SK-N-SH treated with all-trans-retinoic acid at 6 μM for 48 hours (cell line): ENCODE results near the gene KCTD1.

Source experiments
- OSR1 ChIP-seq: fragments of 250-450 bp; sonication (Bioruptor Pico); IDR thresholded peaks from 2 replicates; pipeline ENCODE4 v1.8.0; 2022; ENCODE audit warnings: moderate library complexity, mild to moderate bottlenecking, inconsistent platforms
- ZFP3 ChIP-seq: fragments of 250-450 bp; sonication (Bioruptor Pico); IDR thresholded peaks from 2 replicates; pipeline ENCODE4 v1.5.0; 2020; ENCODE audit warnings: mild to moderate bottlenecking, moderate library complexity
- ZFP30 ChIP-seq: fragments of 450-650 bp; formaldehyde crosslinking; IDR thresholded peaks from 2 replicates; pipeline ENCODE4 v1.5.0; 2022; ENCODE audit warnings: mild to moderate bottlenecking, moderate library complexity
- ZNF565 ChIP-seq: fragments of 450-650 bp; formaldehyde crosslinking; conservative IDR thresholded peaks from 2 replicates; pipeline ENCODE4 v1.5.0; 2020; ENCODE audit warnings: low read depth, mild to moderate bottlenecking, moderate library complexity
- TF ChIP-seq, protein P1 (sequence below): fragments of 250-450 bp; sonication (Bioruptor Pico); IDR thresholded peaks from 2 replicates; pipeline ENCODE4 v1.8.0; 2021; ENCODE audit warnings: low read depth, mild to moderate bottlenecking, moderate library complexity, borderline replicate concordance
- TF ChIP-seq, protein P2 (sequence below): fragments of 250-450 bp; sonication (Bioruptor Pico); IDR thresholded peaks from 2 replicates; pipeline ENCODE4 v1.5.1; 2021; ENCODE audit warnings: mild to moderate bottlenecking, moderate library complexity

DNA sequence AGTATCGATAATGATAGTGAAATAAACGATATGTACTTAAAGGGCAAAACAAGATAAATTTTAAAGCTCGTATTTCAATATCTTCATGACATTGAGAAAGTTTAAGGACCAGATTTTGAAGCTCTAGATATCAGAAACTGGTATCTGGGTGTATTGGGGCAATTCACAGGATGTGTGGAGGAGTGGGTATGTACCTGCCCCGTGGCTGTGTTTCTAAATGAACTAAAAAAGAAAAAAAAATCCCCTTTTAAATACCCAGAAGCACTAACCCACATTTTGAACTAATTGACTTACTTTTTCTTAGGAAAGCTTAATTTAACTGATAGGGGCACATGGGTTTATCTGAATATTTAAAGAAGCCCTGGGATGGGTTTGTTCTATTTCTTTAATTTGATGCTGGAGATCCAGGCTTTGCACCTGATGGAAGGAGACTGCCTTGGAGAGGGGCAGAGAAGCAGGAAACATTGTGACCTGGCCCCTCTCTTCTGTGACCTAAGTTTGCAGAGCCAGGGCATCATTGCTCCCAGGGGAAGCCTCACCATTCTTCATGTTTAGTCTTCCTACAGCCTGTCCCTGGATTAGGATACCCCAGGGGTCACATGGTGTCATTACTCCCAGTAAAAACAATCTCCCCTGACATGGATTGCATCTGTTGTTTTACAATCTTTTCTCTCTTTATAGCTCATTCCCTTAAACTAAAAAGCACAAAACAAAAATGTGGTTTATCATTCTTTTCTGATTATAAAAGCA, 7.6 kb upstream of the KCTD1 start:
- TF ChIP-seq, protein P1, sequence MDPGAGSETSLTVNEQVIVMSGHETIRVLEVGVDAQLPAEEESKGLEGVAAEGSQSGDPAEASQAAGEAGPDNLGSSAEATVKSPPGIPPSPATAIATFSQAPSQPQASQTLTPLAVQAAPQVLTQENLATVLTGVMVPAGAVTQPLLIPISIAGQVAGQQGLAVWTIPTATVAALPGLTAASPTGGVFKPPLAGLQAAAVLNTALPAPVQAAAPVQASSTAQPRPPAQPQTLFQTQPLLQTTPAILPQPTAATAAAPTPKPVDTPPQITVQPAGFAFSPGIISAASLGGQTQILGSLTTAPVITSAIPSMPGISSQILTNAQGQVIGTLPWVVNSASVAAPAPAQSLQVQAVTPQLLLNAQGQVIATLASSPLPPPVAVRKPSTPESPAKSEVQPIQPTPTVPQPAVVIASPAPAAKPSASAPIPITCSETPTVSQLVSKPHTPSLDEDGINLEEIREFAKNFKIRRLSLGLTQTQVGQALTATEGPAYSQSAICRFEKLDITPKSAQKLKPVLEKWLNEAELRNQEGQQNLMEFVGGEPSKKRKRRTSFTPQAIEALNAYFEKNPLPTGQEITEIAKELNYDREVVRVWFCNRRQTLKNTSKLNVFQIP (CRISPR knock-in tag): no peak
- TF ChIP-seq OSR1 (CRISPR knock-in tag): no peak
- no peak for TF ChIP-seq ZFP3 (CRISPR knock-in tag)
- TF ChIP-seq ZFP30 (CRISPR knock-in tag): no peak
- TF ChIP-seq, protein P2, sequence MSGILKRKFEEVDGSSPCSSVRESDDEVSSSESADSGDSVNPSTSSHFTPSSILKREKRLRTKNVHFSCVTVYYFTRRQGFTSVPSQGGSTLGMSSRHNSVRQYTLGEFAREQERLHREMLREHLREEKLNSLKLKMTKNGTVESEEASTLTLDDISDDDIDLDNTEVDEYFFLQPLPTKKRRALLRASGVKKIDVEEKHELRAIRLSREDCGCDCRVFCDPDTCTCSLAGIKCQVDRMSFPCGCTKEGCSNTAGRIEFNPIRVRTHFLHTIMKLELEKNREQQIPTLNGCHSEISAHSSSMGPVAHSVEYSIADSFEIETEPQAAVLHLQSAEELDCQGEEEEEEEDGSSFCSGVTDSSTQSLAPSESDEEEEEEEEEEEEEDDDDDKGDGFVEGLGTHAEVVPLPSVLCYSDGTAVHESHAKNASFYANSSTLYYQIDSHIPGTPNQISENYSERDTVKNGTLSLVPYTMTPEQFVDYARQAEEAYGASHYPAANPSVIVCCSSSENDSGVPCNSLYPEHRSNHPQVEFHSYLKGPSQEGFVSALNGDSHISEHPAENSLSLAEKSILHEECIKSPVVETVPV (CRISPR knock-in tag): no peak
- TF ChIP-seq ZNF565 (CRISPR knock-in tag): no peak
